Stimulated activated CD8-positive, alpha-beta memory T cell treated with anti-CD3 and anti-CD28 coated beads, Interleukin-15, amount 100 ng/mL, for 48 hours (primary cell): ENCODE results near the gene DLGAP1.

ENCODE experiments used
- DNase-seq, 2 donors: peaks; one replicate each; pipeline ENCODE4 v3.0.0-alpha.2; 2020; ENCODE audit warnings: low read depth in 2 of 2

The DLGAP1 gene

GRCh38 chr18:3867236-3867635, 587.9 kb downstream of the DLGAP1 start:
- DNase-seq, result no peak

- DNase-seq, result no peak
Observed at GRCh38 chr18:3864669-3865298, 590.3 kb downstream of the DLGAP1 start.

GRCh38 chr18:3863593-3863992, 591.5 kb downstream of the DLGAP1 start:
- DNase-seq, result no peak

GRCh38 chr18:3863006-3863405, 592.1 kb downstream of the DLGAP1 start:
- no peak for DNase-seq

GRCh38 chr18:3861495-3861894, 593.6 kb downstream of the DLGAP1 start:
- DNase-seq, result no peak

GRCh38 chr18:3857544-3857943, 597.6 kb downstream of the DLGAP1 start:
- DNase-seq, result no peak

- no peak for DNase-seq
Observed at GRCh38 chr18:3855966-3856365, 599.1 kb downstream of the DLGAP1 start.

- DNase-seq, result no peak
Observed at GRCh38 chr18:3852321-3852720, 602.8 kb downstream of the DLGAP1 start.

- no peak for DNase-seq
Observed at GRCh38 chr18:3851159-3851558, 603.9 kb downstream of the DLGAP1 start.

- no peak for DNase-seq
Observed at GRCh38 chr18:3848316-3848715, 606.8 kb downstream of the DLGAP1 start.

GRCh38 chr18:3845161-3845560, 609.9 kb downstream of the DLGAP1 start:
- no peak for DNase-seq

GRCh38 chr18:3842844-3843243, 612.3 kb downstream of the DLGAP1 start:
- DNase-seq, result no peak

GRCh38 chr18:3840766-3841165, 614.3 kb downstream of the DLGAP1 start:
- DNase-seq, result no peak

- DNase-seq, result no peak
Observed at GRCh38 chr18:3839581-3839981, 615.5 kb downstream of the DLGAP1 start.

- no peak for DNase-seq
Observed at GRCh38 chr18:3836483-3837335, 618.4 kb downstream of the DLGAP1 start.

- no peak for DNase-seq
Observed at GRCh38 chr18:3832025-3832638, 623.0 kb downstream of the DLGAP1 start.

GRCh38 chr18:3830604-3831003, 624.5 kb downstream of the DLGAP1 start:
- DNase-seq, result no peak

- DNase-seq, result no peak
Observed at GRCh38 chr18:3827236-3827845, 627.8 kb downstream of the DLGAP1 start.

- no peak for DNase-seq
Observed at GRCh38 chr18:3826021-3826420, 629.1 kb downstream of the DLGAP1 start.

- no peak for DNase-seq
Observed at GRCh38 chr18:3824101-3824500, 631.0 kb downstream of the DLGAP1 start.

- DNase-seq, result no peak
Observed at GRCh38 chr18:3823073-3823472, 632.0 kb downstream of the DLGAP1 start.

GRCh38 chr18:3821524-3821923, 633.6 kb downstream of the DLGAP1 start:
- DNase-seq, result no peak
